Cardiac muscle cell (in vitro differentiated cells and primary cell): Measurements from ENCODE around the gene ROR2. TPM values are rescaled to one million over a fixed set of nuclear protein-coding genes. Genes with fewer than 3 reads are reported as not detected.

Experiments
- DNase-seq, 2 donors: peaks; one replicate each; pipeline versions ENCODE4 v3.0.0 to v3.0.0-alpha.2; 2010 to 2017; ENCODE audit warnings: low read depth in 1 of 2, low spot score in 1 of 2
- H3K27ac ChIP-seq: fragments of 200-600 bp; sonication (generic); 2 replicates; pipeline ENCODE4 v1.5.1; 2016
- H3K27me3 ChIP-seq: fragments of 200-600 bp; sonication (generic); 2 replicates; pipeline ENCODE4 v1.6.0; 2016; ENCODE audit warnings: control low read depth
- H3K36me3 ChIP-seq: fragments of 200-600 bp; sonication (generic); 2 replicates; pipeline ENCODE4 v1.5.1; 2016; ENCODE audit warnings: control low read depth
- H3K4me1 ChIP-seq: fragments of 200-600 bp; sonication (generic); 2 replicates; pipeline ENCODE4 v1.8.1; 2017; ENCODE audit warnings: low read depth, mild to moderate bottlenecking, mixed run types
- H3K4me3 ChIP-seq: fragments of 200-600 bp; sonication (generic); 2 replicates; pipeline ENCODE4 v1.5.1; 2016; ENCODE audit warnings: mild to moderate bottlenecking
- H3K9me3 ChIP-seq: fragments of 200-600 bp; sonication (generic); 2 replicates; pipeline ENCODE4 v1.5.1; 2017; ENCODE audit warnings: low read depth, mild to moderate bottlenecking, control low read depth
- polyA plus RNA-seq: library from polyadenylated mRNA; unstranded; fragments of >200 nt; fragmentation: Nextera tagmentation; extraction: Ambion mirVana; gene quantifications from 2 replicates; pipeline ENCODE4 v1.2.1, GENCODE V29; 2016
- total RNA-seq: library from RNA; depleted of rRNA; stranded (reverse); fragments of >200 nt; gene quantifications from 2 replicates; pipeline ENCODE4 v1.2.3, GENCODE V29; 2016
- TF ChIP-seq, protein P1 (sequence below): IDR thresholded peaks from 2 replicates; pipeline ENCODE4 v1.5.1; 2012; ENCODE audit warnings: low read depth, mild to moderate bottlenecking, low read length

Gene ROR2
- total and polyA plus RNA-seq, 2 experiments from 2014 or later: 21.5 to 38.6 TPM

DNA sequence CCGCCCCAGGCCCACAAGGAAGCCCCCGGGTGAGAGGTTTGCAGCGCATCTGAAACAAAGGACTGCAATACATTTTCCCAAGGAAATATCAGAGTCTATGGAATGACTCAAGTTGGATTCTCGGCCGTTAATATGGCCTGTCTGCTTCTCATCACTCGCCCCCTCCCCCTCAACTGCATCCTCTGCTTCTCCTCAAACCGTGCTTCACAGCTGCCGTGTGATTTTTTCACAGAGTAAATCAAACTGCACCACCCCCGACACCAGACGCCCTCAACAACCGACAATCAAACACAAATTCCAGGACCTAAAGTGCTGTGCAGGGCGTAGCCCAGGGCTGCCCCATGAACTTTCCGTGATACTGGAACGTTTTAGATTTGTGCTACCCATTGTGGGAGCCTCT lies 176.9 kb downstream of the ROR2 start:
- peaks cover 21% of the 10 kb centered on the region for H3K4me1 ChIP-seq
- no peak overlapping the region for H3K4me3 ChIP-seq
- H3K27ac ChIP-seq: peak overlapping the region; percentile 7
- TF ChIP-seq, protein P1, sequence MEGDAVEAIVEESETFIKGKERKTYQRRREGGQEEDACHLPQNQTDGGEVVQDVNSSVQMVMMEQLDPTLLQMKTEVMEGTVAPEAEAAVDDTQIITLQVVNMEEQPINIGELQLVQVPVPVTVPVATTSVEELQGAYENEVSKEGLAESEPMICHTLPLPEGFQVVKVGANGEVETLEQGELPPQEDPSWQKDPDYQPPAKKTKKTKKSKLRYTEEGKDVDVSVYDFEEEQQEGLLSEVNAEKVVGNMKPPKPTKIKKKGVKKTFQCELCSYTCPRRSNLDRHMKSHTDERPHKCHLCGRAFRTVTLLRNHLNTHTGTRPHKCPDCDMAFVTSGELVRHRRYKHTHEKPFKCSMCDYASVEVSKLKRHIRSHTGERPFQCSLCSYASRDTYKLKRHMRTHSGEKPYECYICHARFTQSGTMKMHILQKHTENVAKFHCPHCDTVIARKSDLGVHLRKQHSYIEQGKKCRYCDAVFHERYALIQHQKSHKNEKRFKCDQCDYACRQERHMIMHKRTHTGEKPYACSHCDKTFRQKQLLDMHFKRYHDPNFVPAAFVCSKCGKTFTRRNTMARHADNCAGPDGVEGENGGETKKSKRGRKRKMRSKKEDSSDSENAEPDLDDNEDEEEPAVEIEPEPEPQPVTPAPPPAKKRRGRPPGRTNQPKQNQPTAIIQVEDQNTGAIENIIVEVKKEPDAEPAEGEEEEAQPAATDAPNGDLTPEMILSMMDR: no peak
- DNase-seq: peak; percentile 47 to 66
- H3K9me3 ChIP-seq: no peaks in the 10 kb centered on the region
- H3K27me3 ChIP-seq: no peaks in the 10 kb centered on the region
- no peaks in the 10 kb centered on the region for H3K36me3 ChIP-seq

DNA sequence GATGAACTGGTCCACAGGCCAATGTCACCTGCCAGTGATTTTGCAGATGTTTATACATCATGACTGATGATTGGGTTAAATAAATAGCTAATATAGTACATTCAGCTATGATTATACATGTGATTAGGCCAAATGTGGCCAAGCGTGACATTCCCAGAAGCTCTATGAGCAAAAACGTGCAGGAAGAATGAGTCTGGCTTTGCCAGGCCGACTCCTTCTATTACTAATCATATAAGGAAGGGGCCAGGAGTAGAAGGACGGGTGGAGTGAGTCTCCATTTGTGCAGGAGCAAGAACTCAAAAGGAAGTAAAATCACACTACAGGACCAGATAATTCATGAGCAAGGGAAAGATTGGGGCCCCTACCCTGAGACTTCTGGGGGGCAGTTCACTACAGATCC lies 178.2 kb downstream of the ROR2 start:
- no peak for DNase-seq
- TF ChIP-seq, protein P1: no peak

DNA sequence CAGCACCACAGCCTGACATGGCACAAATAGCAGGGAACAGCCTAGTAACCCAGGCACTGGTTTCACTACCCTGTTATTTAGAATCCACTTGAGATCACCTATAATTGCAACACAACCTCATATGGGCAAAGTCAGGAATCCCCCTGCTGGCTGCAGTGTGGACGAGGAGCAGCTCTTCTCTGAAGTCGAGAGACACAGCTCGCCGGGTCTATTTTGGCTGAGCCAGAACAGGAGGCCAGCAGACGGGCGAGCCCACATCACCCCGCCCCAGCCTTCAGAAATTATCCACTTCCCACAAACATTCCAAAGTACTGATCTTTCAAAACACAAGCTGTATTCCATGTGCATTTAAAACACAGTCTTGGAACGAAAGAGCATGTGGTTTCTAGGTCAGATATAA lies 179.0 kb downstream of the ROR2 start:
- Histone ChIP-seq H3K27me3 (no peaks in the 10 kb centered on the region), H3K4me3 (no peak overlapping the region), H3K4me1 (peaks cover 21% of the 10 kb centered on the region), H3K9me3 (no peaks in the 10 kb centered on the region), H3K27ac (peak overlapping the region; percentile 53), H3K36me3 (no peaks in the 10 kb centered on the region)
- TF ChIP-seq, protein P1: peak; percentile 56
- DNase-seq: peak; percentile 56 to 97

More for the DNA sequence above, 178.2 kb downstream of the ROR2 start:
- Histone ChIP-seq H3K4me1 (peaks cover 21% of the 10 kb centered on the region), H3K36me3 (no peaks in the 10 kb centered on the region), H3K27me3 (no peaks in the 10 kb centered on the region), H3K9me3 (no peaks in the 10 kb centered on the region), H3K27ac (peak overlapping the region; percentile 53), H3K4me3 (no peak overlapping the region)

DNA sequence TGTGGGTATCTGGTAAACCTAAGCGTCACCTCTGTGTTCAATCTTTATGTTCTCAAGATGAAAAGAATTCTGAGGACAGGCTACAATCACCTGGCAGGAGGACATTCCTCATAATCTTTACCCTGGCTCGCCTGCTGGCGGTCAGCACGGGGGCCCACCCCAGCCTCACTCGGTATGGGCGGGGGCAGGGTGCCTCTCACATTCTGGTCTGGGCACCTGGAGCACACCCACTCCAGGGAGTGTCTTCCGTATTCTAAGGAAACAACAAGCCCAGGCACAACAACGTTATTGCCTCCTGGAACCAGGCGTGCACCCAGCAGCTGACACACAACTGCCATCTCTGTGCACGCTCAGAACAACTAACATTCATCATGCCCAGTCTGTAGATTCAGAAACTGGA lies 179.8 kb downstream of the ROR2 start:
- no peaks in the 10 kb centered on the region for H3K9me3 ChIP-seq
- H3K27ac ChIP-seq: no peak overlapping the region
- no peak for DNase-seq
- H3K36me3 ChIP-seq: no peaks in the 10 kb centered on the region
- no peak overlapping the region for H3K4me3 ChIP-seq
- H3K27me3 ChIP-seq: no peaks in the 10 kb centered on the region
- TF ChIP-seq, protein P1: no peak
- peaks cover 21% of the 10 kb centered on the region for H3K4me1 ChIP-seq

DNA sequence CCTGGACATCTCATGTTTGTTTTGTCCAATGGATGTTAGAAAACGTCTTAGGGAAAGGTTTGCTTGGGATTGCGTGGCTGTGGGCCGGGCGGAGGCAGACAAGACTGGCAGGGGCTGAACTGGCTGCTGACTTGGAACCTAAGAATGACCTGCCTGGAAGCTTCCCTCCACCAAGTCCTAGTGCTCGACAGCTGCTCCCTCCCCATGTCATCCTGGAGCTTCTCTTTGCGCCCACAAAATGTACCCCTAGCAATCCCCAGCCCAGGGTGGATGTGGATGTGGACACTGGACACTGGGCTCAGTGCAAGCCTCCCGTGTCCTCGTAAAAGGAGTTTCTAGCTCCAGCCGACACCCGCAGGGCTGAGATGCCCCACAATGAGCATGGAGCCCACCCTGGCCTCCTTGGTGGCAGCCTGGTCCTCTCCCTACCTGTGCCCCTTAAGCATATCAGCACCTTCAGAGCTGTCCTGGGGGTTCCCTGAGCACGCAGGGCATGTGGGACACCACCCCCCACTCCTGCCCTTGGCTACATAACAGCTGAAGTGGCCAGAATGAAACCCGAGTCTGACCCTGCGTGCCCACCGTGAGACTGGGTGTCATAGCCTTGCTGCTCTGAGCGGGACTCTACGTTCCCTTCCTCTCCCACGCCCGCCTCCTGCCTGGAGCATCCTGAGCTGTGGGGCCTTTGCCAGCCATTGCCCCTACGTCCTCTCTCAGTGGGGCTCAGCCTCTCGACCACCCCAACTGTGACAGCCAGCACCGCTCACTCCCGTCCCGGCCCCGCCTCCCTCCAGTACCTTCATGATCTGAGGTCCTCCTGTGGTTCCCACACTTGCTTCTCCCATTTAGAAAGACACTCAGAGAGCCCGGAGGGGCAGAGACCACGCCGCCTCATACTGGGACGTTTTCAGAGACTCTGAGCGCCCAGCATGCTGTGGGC lies 180.8 kb downstream of the ROR2 start:
- no peak for DNase-seq
- TF ChIP-seq, protein P1: no peak
- no peaks in the 10 kb centered on the region for H3K36me3 ChIP-seq
- no peaks in the 10 kb centered on the region for H3K9me3 ChIP-seq
- no peak overlapping the region for H3K4me3 ChIP-seq
- H3K27ac ChIP-seq: no peak overlapping the region
- peaks cover 21% of the 10 kb centered on the region for H3K4me1 ChIP-seq
- no peaks in the 10 kb centered on the region for H3K27me3 ChIP-seq
